A549 (cell line): ENCODE data around the gene TTC12. TPM values are rescaled to one million over a fixed set of nuclear protein-coding genes. Genes with fewer than 3 reads are reported as not detected.

Experiments used
- ATAC-seq, 2 experiments: fragments of 200-7000 bp in 1 of 2; fragments of >200 bp in 1 of 2; cut with Nextera tagmentation in 1 of 2; cut with Tn5 transposase in 1 of 2; 3 replicates each; pipeline versions ENCODE4 v1.8.0 to v1.9.1; 2018 to 2020; ENCODE audit warnings: mild to moderate bottlenecking in 1 of 2, moderate library complexity in 1 of 2
- CTCF ChIA-PET: fragments of 300-600 bp; sonication (Branson Sonifier 250); formaldehyde crosslinking; extraction: SDS; loops from one replicate; lab custom pipeline; 2021; ENCODE audit warnings: antibody characterized with exemption, inconsistent platforms; lab: Yijun Ruan, JAX
- POLR2A ChIA-PET: fragments of 350-600 bp; formaldehyde crosslinking; extraction: SDS; loops from one replicate; lab custom pipeline; 2021; ENCODE audit warnings: antibody characterized with exemption, inconsistent platforms; lab: Yijun Ruan, JAX
- DNase-seq, 2 experiments: peaks; one replicate each; pipeline versions ENCODE4 v3.0.0 to v3.0.0-alpha.2; 2011 to 2016; ENCODE audit warnings: low read depth in 1 of 2, low spot score in 1 of 2
- FAIRE-seq: peaks from 2 replicates; lab custom pipeline; 2011; peaks lifted over from hg19 to GRCh38; lab: Jason Lieb, UNC
- H3K27ac ChIP-seq, 2 experiments: fragments of >200 bp; sonication (Bioruptor Twin); formaldehyde crosslinking; 3 replicates each; pipeline ENCODE4 v1.5.1; 2016 to 2017
- H3K4me1 ChIP-seq: fragments of >200 bp; sonication (Bioruptor Twin); formaldehyde crosslinking; 3 replicates; pipeline ENCODE4 v1.6.1; 2016
- H3K4me2 ChIP-seq: fragments of >200 bp; sonication (Bioruptor Twin); formaldehyde crosslinking; 3 replicates; pipeline ENCODE4 v1.6.1; 2016
- H3K4me3 ChIP-seq: fragments of >200 bp; sonication (Bioruptor Twin); formaldehyde crosslinking; 3 replicates; pipeline ENCODE4 v1.5.1; 2016
- H3K9me3 ChIP-seq: fragments of >200 bp; sonication (Bioruptor Twin); formaldehyde crosslinking; 3 replicates; pipeline ENCODE4 v1.6.1; 2016
- BCL3 ChIP-seq: fragments of >200 bp; sonication (Bioruptor Twin); formaldehyde crosslinking; IDR thresholded peaks from 3 replicates; pipeline ENCODE4 v1.6.1; 2016
- CBX8 ChIP-seq: fragments of 200-600 bp; sonication (generic); IDR thresholded peaks from 2 replicates; pipeline ENCODE4 v1.6.1; 2016
- CHD4 ChIP-seq: fragments of 200-600 bp; sonication (generic); IDR thresholded peaks from 2 replicates; pipeline ENCODE4 v1.6.1; 2016; ENCODE audit warnings: antibody characterized with exemption, mild to moderate bottlenecking, borderline replicate concordance
- EP300 ChIP-seq, 2 experiments: fragments of >200 bp; sonication (Bioruptor Twin); formaldehyde crosslinking; IDR thresholded peaks; 2 replicates in 1 of 2; 3 replicates in 1 of 2; pipeline ENCODE4 v1.6.1; 2016 to 2017
- FOSB ChIP-seq: fragments of 250-450 bp; sonication (Bioruptor Pico); IDR thresholded peaks from 2 replicates; pipeline ENCODE4 v1.5.0; 2020; ENCODE audit warnings: mild to moderate bottlenecking, moderate library complexity
- GATA3 ChIP-seq: IDR thresholded peaks from 2 replicates; pipeline ENCODE4 v1.6.1; 2012; ENCODE audit warnings: borderline replicate concordance
- HDAC2 ChIP-seq: fragments of 200-600 bp; sonication (generic); IDR thresholded peaks from 2 replicates; pipeline ENCODE4 v1.6.1; 2016
- HEYL ChIP-seq: fragments of 250-450 bp; sonication (Bioruptor Pico); IDR thresholded peaks from 2 replicates; pipeline ENCODE4 v1.8.0; 2021; ENCODE audit warnings: mild to moderate bottlenecking, moderate library complexity
- JUNB ChIP-seq: fragments of >200 bp; sonication (Bioruptor Twin); formaldehyde crosslinking; IDR thresholded peaks from 2 replicates; pipeline ENCODE4 v1.6.1; 2016
- KDM1A ChIP-seq: fragments of 200-600 bp; sonication (generic); IDR thresholded peaks from 2 replicates; pipeline ENCODE4 v1.6.1; 2016; ENCODE audit warnings: low read depth, mild to moderate bottlenecking
- MAX ChIP-seq: IDR thresholded peaks from 2 replicates; pipeline ENCODE4 v1.6.1; 2012
- MYC ChIP-seq: IDR thresholded peaks from 2 replicates; pipeline ENCODE4 v1.6.1; 2012; ENCODE audit warnings: mild to moderate bottlenecking, inconsistent platforms, low read length, improper control_type of control experiment, borderline replicate concordance
- NPAS2 ChIP-seq: fragments of 250-450 bp; sonication (Bioruptor Pico); IDR thresholded peaks from 2 replicates; pipeline ENCODE4 v1.8.0; 2022; ENCODE audit warnings: mild to moderate bottlenecking, moderate library complexity, borderline replicate concordance
- POLR2AphosphoS2 ChIP-seq: conservative IDR thresholded peaks from 2 replicates; pipeline ENCODE4 v1.6.1; 2012; ENCODE audit warnings: low read length, improper control_type of control experiment, inconsistent platforms
- RAD21 ChIP-seq, 2 experiments: fragments of >200 bp in 1 of 2; sonication (Bioruptor Twin) in 1 of 2; formaldehyde crosslinking in 1 of 2; IDR thresholded peaks in 1 of 2; conservative IDR thresholded peaks in 1 of 2; 2 replicates in 1 of 2; 3 replicates in 1 of 2; pipeline ENCODE4 v1.6.1; 2012 to 2018; ENCODE audit warnings: inconsistent platforms in 1 of 2
- SMC3 ChIP-seq: fragments of >200 bp; sonication (Bioruptor Twin); formaldehyde crosslinking; IDR thresholded peaks from 3 replicates; pipeline ENCODE4 v1.6.1; 2018; ENCODE audit warnings: inconsistent platforms
- TP53 ChIP-seq: fragments of 250-450 bp; sonication (Bioruptor Pico); IDR thresholded peaks from 2 replicates; pipeline ENCODE4 v1.5.0; 2021; ENCODE audit warnings: mild to moderate bottlenecking, moderate library complexity
- ZNF302 ChIP-seq: fragments of 250-450 bp; sonication (Bioruptor Pico); IDR thresholded peaks from 2 replicates; pipeline ENCODE4 v1.9.0; 2021; ENCODE audit warnings: inconsistent platforms, mild to moderate bottlenecking, moderate library complexity
- WGBS: methylation state at CpG from one replicate; pipeline ENCODE4 v1.1.6; 2017; ENCODE audit errors: missing lambda C conversion rate; 5-methylcytosine and 5-hydroxymethylcytosine counted together
- polyA plus RNA-seq, 4 experiments: library from polyadenylated mRNA; depleted of rRNA in 3 of 4; stranded (reverse); fragments of >200 nt; fragmentation: RNase III in 1 of 4; extraction: RNeasy Plus Mini Kit Qiagen cat#74134 plus additional on column Dnase treatment in 1 of 4; gene quantifications; 2 replicates in 3 of 4; 3 replicates in 1 of 4; pipeline ENCODE4 v1.2.3, GENCODE V29; 2011 to 2017
- TF ChIP-seq, protein P1 (sequence below): IDR thresholded peaks from 2 replicates; pipeline ENCODE4 v1.6.1; 2012
- TF ChIP-seq, protein P2 (sequence below): fragments of >200 bp; sonication (Bioruptor Twin); formaldehyde crosslinking; IDR thresholded peaks from 3 replicates; pipeline ENCODE4 v1.5.1; 2016

TTC12 gene
- polyA plus RNA-seq, 2 of the 4 experiments (the other 2 are of a cell fraction), result 5.9 to 13.5 TPM

- TF ChIP-seq, protein P1, sequence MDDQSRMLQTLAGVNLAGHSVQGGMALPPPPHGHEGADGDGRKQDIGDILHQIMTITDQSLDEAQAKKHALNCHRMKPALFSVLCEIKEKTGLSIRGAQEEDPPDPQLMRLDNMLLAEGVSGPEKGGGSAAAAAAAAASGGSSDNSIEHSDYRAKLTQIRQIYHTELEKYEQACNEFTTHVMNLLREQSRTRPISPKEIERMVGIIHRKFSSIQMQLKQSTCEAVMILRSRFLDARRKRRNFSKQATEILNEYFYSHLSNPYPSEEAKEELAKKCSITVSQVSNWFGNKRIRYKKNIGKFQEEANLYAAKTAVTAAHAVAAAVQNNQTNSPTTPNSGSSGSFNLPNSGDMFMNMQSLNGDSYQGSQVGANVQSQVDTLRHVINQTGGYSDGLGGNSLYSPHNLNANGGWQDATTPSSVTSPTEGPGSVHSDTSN, result no peak
- no peak for TF ChIP-seq BCL3
- no peak for TF ChIP-seq TP53 (CRISPR knock-in tag)
- no peak for TF ChIP-seq POLR2AphosphoS2
- TF ChIP-seq ZNF302 (CRISPR knock-in tag), result no peak
- no peak for TF ChIP-seq CHD4
- no peak for TF ChIP-seq HEYL
- TF ChIP-seq GATA3, result no peak
- TF ChIP-seq MYC, result no peak
These were observed 9.5 kb upstream of the TTC12 start (continued) for GRCh38 chr11:113304916-113305315.

DNA sequence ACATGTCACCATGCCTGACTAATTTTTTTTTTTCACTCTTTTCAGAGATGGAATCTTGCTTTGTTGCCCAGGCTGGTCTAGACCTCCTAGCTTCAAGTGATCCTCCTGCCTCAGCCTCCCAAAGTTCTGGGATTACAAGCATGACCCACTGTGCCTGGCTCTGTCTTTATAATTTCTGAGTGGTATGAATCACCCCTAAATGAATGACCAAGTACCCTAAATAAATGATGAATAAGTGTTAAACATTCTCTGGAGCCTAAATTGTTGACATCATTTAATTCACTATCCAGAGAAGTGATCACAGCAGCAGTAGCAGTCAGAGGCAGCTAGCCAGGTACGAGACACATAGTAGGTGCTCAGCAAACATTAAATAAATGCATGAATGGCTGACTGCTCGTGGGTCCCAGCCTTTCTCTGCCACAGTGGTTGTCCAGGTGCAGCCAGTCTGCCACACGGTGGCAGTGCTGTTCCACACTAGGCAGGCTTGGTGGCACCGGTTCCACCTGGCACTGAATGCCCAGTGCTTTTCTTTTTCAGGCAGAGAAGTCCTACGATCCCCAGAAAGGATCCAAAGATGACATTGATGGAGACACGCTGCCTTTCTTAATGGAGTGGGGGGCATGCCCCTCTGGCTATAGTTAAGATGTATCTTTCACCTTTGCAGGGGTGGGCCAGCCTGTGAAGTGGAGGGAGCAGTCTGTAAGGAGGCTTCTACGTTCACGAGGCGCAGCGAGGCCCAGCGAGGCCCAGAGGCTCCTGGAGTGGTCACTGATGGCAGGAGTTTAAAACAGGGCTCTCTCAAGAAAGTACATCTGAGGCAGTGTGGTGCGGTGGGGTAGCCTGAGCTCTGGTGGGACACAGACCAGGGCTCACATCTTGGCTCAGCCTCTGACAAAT is 8.7 kb upstream of the TTC12 start:
- POLR2A ChIA-PET, result no interaction called here
- H3K4me3 ChIP-seq, result no peak overlapping the region
- no peaks in the 10 kb centered on the region for H3K4me1 ChIP-seq
- DNase-seq (peak; percentile 42 to 49), FAIRE-seq (no peak), ATAC-seq (peak; percentile 98 to 99)
- WGBS, result 42% methylated on average over 9 of the region's 12 CpGs
- CTCF ChIA-PET, result interaction anchor here (0.6 to 4.4 kb wide), 16 partner anchors 8 to 1167 kb away, joined by 3 to 50 read pairs (median 4); partner anchors contain the start of gene TTC12
- no peak overlapping the region for H3K4me2 ChIP-seq
- TF ChIP-seq, protein P1, result no peak
- no peak for TF ChIP-seq EP300 (IDR thresholded peaks at IDR 0.05)
- peak; percentile 89 to 90 for TF ChIP-seq RAD21 (conservative IDR thresholded peaks at IDR 0.05 in 1 of 2, IDR thresholded peaks at IDR 0.05 in 1 of 2)
- TF ChIP-seq SMC3, result peak; percentile 79
- TF ChIP-seq, protein P2, sequence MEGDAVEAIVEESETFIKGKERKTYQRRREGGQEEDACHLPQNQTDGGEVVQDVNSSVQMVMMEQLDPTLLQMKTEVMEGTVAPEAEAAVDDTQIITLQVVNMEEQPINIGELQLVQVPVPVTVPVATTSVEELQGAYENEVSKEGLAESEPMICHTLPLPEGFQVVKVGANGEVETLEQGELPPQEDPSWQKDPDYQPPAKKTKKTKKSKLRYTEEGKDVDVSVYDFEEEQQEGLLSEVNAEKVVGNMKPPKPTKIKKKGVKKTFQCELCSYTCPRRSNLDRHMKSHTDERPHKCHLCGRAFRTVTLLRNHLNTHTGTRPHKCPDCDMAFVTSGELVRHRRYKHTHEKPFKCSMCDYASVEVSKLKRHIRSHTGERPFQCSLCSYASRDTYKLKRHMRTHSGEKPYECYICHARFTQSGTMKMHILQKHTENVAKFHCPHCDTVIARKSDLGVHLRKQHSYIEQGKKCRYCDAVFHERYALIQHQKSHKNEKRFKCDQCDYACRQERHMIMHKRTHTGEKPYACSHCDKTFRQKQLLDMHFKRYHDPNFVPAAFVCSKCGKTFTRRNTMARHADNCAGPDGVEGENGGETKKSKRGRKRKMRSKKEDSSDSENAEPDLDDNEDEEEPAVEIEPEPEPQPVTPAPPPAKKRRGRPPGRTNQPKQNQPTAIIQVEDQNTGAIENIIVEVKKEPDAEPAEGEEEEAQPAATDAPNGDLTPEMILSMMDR, result peak; percentile 83
- no peak overlapping the region for H3K27ac ChIP-seq
- no peaks in the 10 kb centered on the region for H3K9me3 ChIP-seq

GRCh38 chr11:113308601-113309000 is 5.8 kb upstream of the TTC12 start:
- Histone ChIP-seq H3K4me3 (no peak overlapping the region), H3K27ac (no peak overlapping the region), H3K4me2 (no peak overlapping the region), H3K9me3 (no peaks in the 10 kb centered on the region), H3K4me1 (no peaks in the 10 kb centered on the region)
- POLR2A ChIA-PET, result no interaction called here
- ATAC-seq, result no peak
- 0% methylated on average over 2 of the region's 2 CpGs for WGBS
- DNase-seq, result no peak
- FAIRE-seq, result no peak
- TF ChIP-seq KDM1A, result no peak
- TF ChIP-seq MAX, result no peak
- TF ChIP-seq SMC3, result no peak
- no peak for TF ChIP-seq JUNB
- no peak for TF ChIP-seq FOSB
- TF ChIP-seq NPAS2 (CRISPR knock-in tag), result no peak
- TF ChIP-seq BCL3, result no peak
- no peak for TF ChIP-seq HDAC2
- no peak for TF ChIP-seq CBX8
- TF ChIP-seq ZNF302 (CRISPR knock-in tag), result no peak
- CTCF ChIA-PET, result interaction anchor here (1.3 kb wide), 1 partner anchor 422 kb away, joined by 3 read pairs; no protein-coding TSS in a partner anchor
